ENCODE data around the gene EMCN. TPM values are rescaled to one million over a fixed set of nuclear protein-coding genes. Genes with fewer than 3 reads are reported as not detected.
A peak's percentile ranks its signal among the peaks of the same experiment; 100 is the strongest.

The EMCN gene
- total RNA-seq, 6 donors from 2014 or later = 14.7 to 49.6 (median 36.4) TPM

DNA sequence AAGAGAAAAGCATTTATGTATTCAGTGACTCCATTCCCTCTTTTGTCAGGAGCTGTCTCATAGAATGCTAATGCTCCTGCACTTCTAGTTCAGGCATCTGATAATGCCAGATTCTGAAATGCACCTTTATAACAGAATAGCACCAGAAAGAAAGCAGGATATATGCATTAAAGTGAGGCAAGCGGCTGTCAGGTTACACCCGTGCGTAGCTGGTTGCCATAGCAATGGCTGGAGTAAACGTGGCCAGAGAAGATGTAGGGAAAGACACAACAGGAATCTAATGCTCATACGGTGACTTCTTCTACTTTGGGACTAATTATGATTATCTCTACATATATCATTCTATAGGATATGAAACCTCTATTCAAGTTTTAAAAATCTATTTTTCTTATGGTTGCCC, 5.9 kb downstream of the EMCN start:
- whole genome bisulfite sequencing, 2 donors = 68 to 69% methylated on average over 5 of the region's 5 CpGs
- Histone ChIP-seq H3K27me3 (no peaks in the 10 kb centered on the region), H3K36me3 (no peaks in the 10 kb centered on the region), H3K4me3 (peak overlapping the region in 1 of 4 donors; percentile 41), H3K27ac (peak overlapping the region in 1 of 4 donors; percentile 46), H3K4me1 (no peaks in the 10 kb centered on the region), H3K9me3 (no peaks in the 10 kb centered on the region)
- ATAC-seq (ENCODE audit: low FRiP score in 2 of 2) (no peak), DNase-seq (no peak)
- TF ChIP-seq EP300 (IDR thresholded peaks at IDR 0.05) (no peak), POLR2A (IDR thresholded peaks at IDR 0.05) (no peak), POLR2AphosphoS5 (IDR thresholded peaks at IDR 0.05) (no peak)
- TF ChIP-seq, protein P1, sequence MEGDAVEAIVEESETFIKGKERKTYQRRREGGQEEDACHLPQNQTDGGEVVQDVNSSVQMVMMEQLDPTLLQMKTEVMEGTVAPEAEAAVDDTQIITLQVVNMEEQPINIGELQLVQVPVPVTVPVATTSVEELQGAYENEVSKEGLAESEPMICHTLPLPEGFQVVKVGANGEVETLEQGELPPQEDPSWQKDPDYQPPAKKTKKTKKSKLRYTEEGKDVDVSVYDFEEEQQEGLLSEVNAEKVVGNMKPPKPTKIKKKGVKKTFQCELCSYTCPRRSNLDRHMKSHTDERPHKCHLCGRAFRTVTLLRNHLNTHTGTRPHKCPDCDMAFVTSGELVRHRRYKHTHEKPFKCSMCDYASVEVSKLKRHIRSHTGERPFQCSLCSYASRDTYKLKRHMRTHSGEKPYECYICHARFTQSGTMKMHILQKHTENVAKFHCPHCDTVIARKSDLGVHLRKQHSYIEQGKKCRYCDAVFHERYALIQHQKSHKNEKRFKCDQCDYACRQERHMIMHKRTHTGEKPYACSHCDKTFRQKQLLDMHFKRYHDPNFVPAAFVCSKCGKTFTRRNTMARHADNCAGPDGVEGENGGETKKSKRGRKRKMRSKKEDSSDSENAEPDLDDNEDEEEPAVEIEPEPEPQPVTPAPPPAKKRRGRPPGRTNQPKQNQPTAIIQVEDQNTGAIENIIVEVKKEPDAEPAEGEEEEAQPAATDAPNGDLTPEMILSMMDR (IDR thresholded peaks at IDR 0.05) = no peak

DNA sequence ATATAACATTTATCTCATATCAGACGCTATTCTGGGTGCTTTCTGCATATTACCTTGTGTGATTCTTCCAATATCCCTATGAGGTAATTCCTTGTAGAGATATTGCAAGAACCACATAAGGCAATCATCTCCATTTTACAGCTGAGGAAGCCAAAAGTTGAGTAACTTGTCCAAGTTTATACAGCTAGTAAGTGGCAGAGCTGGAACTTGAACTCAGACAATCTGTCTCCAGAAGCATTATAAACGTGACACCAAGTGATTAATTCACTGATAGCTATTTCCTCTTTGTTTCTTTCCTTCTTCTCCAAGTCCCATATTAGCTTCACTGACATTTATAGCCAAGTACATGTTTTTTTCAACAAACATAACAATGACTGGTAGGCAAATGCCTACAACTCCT, 7.3 kb downstream of the EMCN start:
- Histone ChIP-seq H3K4me3 (peak overlapping the region in 1 of 4 donors; percentile 41), H3K27me3 (no peaks in the 10 kb centered on the region), H3K9me3 (no peaks in the 10 kb centered on the region), H3K36me3 (no peaks in the 10 kb centered on the region), H3K27ac (no peak overlapping the region), H3K4me1 (no peaks in the 10 kb centered on the region)
- WGBS, 2 donors = 31 to 43% methylated on average over 2 of the region's 2 CpGs
- ATAC-seq (ENCODE audit: low FRiP score in 2 of 2) = no peak
- TF ChIP-seq, protein P1 (IDR thresholded peaks at IDR 0.05) = no peak
- no peak for TF ChIP-seq EP300 (IDR thresholded peaks at IDR 0.05)
- no peak for TF ChIP-seq POLR2A (IDR thresholded peaks at IDR 0.05)
- TF ChIP-seq POLR2AphosphoS5 (IDR thresholded peaks at IDR 0.05) = no peak
- no peak for DNase-seq

DNA sequence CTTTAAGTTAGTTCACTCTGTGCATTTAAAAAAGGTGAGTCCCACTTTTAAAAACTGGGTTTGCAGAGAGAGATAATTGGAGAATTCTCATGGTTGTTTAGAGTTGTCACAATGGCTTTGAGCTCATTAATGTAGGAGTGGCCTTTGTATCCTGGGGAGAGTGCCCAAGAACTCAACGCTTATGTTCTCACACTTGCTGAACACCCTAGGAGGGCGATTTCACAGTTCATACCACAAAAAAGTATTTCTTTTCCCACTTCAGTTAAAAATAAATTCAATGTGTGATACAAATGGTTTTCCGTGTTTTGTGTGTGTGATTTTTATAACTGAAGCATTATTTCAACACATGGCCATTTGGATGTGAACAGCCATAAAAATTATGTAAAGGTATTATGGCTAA, 8.4 kb downstream of the EMCN start:
- Histone ChIP-seq H3K9me3 (no peaks in the 10 kb centered on the region), H3K27ac (no peak overlapping the region), H3K4me3 (no peak overlapping the region), H3K36me3 (no peaks in the 10 kb centered on the region), H3K27me3 (no peaks in the 10 kb centered on the region), H3K4me1 (no peaks in the 10 kb centered on the region)
- no peak for DNase-seq
- WGBS, 2 donors = 57 to 72% methylated on average over 3 of the region's 3 CpGs
- no peak for ATAC-seq (ENCODE audit: low FRiP score in 2 of 2)
- TF ChIP-seq POLR2AphosphoS5 (IDR thresholded peaks at IDR 0.05) (no peak), POLR2A (IDR thresholded peaks at IDR 0.05) (no peak)

DNA sequence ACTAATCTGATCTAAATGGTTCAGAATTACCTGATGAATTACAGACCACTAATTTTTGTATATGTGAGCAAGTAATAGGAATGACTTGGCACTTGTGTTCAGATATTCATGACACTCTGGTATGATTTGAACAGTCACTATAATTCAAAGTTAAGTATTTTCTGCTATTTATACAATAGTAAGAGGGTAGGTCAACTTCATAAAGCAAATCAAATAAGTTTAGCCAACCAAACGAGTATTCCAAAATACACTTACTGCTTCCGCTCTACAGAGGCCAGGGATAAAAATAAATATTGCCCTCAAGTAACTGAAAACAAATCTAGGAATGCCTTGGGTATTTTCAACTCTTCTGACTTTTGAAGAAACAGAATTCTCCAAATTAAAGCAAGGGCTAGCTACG, 9.1 kb downstream of the EMCN start:
- no peak overlapping the region for H3K4me3 ChIP-seq
- 34 to 52% methylated on average over 3 of the region's 3 CpGs for WGBS, 2 donors
- no peak for TF ChIP-seq POLR2AphosphoS5 (IDR thresholded peaks at IDR 0.05)
- no peaks in the 10 kb centered on the region for H3K36me3 ChIP-seq
- DNase-seq = no peak
- H3K27me3 ChIP-seq = no peaks in the 10 kb centered on the region
- H3K4me1 ChIP-seq = no peaks in the 10 kb centered on the region
- no peaks in the 10 kb centered on the region for H3K9me3 ChIP-seq
- ATAC-seq (ENCODE audit: low FRiP score in 2 of 2) = no peak
- no peak overlapping the region for H3K27ac ChIP-seq

DNA sequence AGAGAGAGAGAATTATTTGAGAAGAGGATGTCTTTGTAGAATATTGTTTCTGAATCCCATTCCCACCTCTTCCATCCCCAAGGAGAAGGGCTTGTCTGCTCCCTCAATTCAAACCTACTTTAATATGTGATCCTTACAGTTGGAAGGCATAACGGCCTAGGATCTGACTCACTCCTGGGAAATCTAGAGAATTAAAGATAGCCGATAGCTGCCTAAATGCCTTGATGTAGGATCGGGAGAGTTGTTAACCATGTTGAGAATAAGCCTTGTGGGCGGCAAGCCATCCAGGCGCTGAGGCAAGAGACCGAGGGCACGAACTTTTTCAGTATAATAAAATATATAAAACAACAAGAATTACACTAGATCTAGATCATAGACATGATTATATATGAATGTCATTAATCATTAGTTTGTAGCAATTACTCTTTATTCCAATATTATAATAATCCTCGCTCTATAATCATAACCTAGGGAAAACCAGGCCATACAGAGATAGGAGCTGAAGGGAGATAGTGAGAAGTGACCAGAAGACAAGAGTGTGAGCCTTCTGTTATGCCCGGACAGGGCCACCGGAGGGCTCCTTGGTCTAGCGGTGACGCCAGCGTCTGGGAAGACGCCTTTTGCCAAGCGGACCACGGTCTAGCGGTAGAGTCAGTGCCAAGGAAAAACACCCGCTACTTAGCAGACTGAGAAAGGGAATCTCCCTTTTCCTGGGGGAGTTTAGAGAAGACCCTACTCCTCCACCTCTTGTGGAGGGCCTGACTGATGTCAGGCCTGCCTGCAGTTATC, 13.5 kb downstream of the EMCN start:
- ATAC-seq (ENCODE audit: low FRiP score in 2 of 2) (no peak), DNase-seq (peak in 1 of 2 donors; percentile 33)
- Histone ChIP-seq H3K9me3 (no peaks in the 10 kb centered on the region), H3K27ac (no peak overlapping the region), H3K4me1 (no peaks in the 10 kb centered on the region), H3K27me3 (no peaks in the 10 kb centered on the region), H3K4me3 (no peak overlapping the region), H3K36me3 (no peaks in the 10 kb centered on the region)
- TF ChIP-seq POLR2AphosphoS5 (IDR thresholded peaks at IDR 0.05) = no peak
- no peak for TF ChIP-seq POLR2A (IDR thresholded peaks at IDR 0.05)
- no peak for TF ChIP-seq EP300 (IDR thresholded peaks at IDR 0.05)
- TF ChIP-seq, protein P1 (IDR thresholded peaks at IDR 0.05) = no peak
- WGBS, 2 donors = 96 to 97% methylated on average over 18 of the region's 18 CpGs

DNA sequence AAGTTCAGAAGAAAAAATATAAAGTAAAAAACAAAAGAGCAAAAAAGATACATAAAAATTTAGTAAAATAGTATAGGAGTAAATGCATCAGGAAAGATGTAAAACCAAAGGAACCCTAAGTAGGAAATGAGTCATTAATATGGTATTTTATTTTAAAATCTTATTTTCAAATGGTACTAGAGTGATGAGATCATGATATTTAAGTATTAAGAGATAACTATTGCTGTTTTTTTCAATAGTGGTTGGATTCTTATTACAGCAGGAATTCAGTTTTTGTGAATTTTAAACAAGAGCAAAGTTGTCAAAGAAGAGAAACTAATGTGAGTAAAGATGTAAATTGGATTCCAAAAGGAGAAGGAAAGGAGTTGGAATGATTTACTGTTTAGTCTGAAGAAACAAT, 20.0 kb downstream of the EMCN start:
- Histone ChIP-seq H3K27me3 (no peaks in the 10 kb centered on the region), H3K9me3 (no peaks in the 10 kb centered on the region), H3K4me3 (no peak overlapping the region), H3K36me3 (no peaks in the 10 kb centered on the region), H3K4me1 (no peaks in the 10 kb centered on the region), H3K27ac (no peak overlapping the region)
- TF ChIP-seq POLR2A (IDR thresholded peaks at IDR 0.05) = no peak
- no peak for TF ChIP-seq POLR2AphosphoS5 (IDR thresholded peaks at IDR 0.05)
- no peak for TF ChIP-seq EP300 (IDR thresholded peaks at IDR 0.05)
- TF ChIP-seq, protein P1 (IDR thresholded peaks at IDR 0.05) = no peak
- DNase-seq (no peak), ATAC-seq (ENCODE audit: low FRiP score in 2 of 2) (no peak)
